Kidney glomerular epithelial cell (primary cell): Measurements from ENCODE around the gene FAM168B.

ENCODE experiments used
- DNase-seq: peaks from one replicate; lab custom pipeline; 2025; lab: John Stamatoyannopoulos, UW

FAM168B gene

GRCh38 chr2:131022731-131023130 lies 70.5 kb downstream of the FAM168B start:
- DNase-seq = no peak

GRCh38 chr2:131016826-131017741 lies 76.2 kb downstream of the FAM168B start:
- peak; percentile 92 for DNase-seq

GRCh38 chr2:131015764-131016163 lies 77.5 kb downstream of the FAM168B start:
- DNase-seq = no peak

GRCh38 chr2:131014141-131014540 lies 79.1 kb downstream of the FAM168B start:
- no peak for DNase-seq

- no peak for DNase-seq
These were observed 81.8 kb downstream of the FAM168B start for GRCh38 chr2:131011486-131011885.

- no peak for DNase-seq
These were observed 82.7 kb downstream of the FAM168B start for GRCh38 chr2:131010566-131010965.

GRCh38 chr2:131009713-131010475 lies 83.4 kb downstream of the FAM168B start:
- DNase-seq = no peak

- no peak for DNase-seq
These were observed 84.3 kb downstream of the FAM168B start for GRCh38 chr2:131008967-131009366.

- no peak for DNase-seq
These were observed 86.7 kb downstream of the FAM168B start for GRCh38 chr2:131006561-131006960.

- DNase-seq = no peak
These were observed 87.9 kb downstream of the FAM168B start for GRCh38 chr2:131005216-131005935.

- DNase-seq = no peak
These were observed 88.6 kb downstream of the FAM168B start for GRCh38 chr2:131004446-131005209.

GRCh38 chr2:130998561-130998960 lies 94.7 kb downstream of the FAM168B start:
- no peak for DNase-seq
